Superior temporal gyrus (tissue), 1 donor: ENCODE results near the gene P2RX1.

Experiments
- DNase-seq: peaks from one replicate; pipeline ENCODE4 v3.0.0-alpha.2; 2016; ENCODE audit errors: extremely low spot score

Gene P2RX1

GRCh38 chr17:3887804-3888203 lies 28.5 kb downstream of the P2RX1 start:
- no peak for DNase-seq

DNA sequence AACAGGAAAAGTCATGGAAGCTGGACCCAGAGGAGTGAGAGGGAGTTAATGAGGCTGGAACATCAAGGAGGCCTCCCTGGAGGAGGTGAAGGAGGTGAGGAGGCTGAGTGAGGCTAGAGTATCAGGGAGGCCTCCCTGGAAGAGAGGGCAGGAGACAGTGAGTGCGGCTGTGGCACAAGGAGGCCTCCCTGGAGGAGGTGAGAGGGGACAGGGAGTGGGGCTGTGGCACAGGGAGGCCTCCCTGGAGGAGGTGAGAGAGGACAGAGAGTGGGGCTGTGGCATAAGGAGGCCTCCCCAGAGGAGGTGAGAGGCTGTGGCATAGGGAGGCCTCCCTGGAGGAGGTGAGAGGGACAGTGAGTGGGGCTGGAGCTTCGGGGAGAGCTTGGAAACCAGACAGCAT lies 28.9 kb downstream of the P2RX1 start:
- DNase-seq, result no peak

GRCh38 chr17:3886776-3887175 lies 29.5 kb downstream of the P2RX1 start:
- DNase-seq, result no peak

DNA sequence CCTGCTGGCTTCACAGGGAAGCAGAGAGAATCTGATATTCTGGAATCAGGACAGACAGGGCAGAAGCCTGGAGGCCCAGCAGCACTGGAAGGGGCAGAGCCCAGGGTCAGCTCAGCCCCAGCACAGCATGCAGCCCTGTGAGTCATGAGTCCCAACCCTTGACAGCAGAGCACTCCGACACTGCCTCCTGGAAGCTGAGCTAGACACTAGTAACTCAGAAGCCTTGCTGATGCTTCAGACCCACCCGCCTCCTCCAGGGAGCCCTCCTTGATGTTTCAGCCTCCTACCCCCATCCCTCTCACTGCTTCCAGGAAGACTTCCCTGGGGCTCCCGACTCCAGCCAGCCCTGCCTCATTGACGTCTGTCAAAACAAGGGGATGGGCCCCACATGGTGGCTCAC lies 30.3 kb downstream of the P2RX1 start:
- no peak for DNase-seq

- DNase-seq, result no peak
Measured at GRCh38 chr17:3885271-3885670, 31.0 kb downstream of the P2RX1 start.

DNA sequence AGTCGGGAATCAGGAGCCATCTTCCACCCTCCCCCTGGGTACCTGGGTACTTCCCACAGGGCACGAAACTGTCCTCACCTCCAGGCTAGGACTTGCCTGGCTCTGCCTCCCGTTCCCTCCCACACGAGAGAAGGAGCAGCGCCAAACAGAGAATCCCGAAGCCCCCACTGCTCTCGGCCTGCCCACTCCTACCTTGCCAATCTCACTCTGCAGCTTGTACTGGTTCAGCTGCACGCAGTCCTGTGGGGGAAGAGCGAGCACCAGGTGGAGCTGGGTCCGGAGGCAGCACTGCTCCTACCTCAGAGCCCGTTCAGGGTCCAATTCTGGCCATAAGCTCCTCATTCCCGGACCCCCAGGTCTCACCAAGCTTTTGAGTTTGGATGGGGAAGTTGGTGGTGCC lies 32.1 kb downstream of the P2RX1 start:
- DNase-seq, result no peak

DNA sequence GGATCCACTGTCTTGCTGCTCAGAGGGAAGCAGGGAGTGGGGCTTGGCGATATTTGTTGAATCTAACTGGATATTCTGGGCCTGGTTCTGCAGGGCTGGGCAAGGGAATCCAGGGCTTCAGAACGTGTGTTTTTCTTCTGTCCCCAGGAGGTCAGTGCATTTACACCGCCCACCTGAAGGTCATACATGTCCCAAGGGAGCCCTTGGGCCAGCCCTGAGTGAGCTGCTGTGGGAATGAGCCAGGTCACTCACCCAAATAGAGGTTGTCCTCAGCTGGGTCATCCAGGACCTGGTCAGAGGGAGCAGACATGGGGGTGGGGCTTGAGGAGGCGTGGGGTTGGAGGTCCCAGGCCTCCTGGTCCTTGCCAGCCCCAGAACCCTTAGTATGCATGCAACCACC lies 34.0 kb downstream of the P2RX1 start:
- DNase-seq, result no peak

GRCh38 chr17:3880983-3881382 lies 35.3 kb downstream of the P2RX1 start:
- no peak for DNase-seq

DNA sequence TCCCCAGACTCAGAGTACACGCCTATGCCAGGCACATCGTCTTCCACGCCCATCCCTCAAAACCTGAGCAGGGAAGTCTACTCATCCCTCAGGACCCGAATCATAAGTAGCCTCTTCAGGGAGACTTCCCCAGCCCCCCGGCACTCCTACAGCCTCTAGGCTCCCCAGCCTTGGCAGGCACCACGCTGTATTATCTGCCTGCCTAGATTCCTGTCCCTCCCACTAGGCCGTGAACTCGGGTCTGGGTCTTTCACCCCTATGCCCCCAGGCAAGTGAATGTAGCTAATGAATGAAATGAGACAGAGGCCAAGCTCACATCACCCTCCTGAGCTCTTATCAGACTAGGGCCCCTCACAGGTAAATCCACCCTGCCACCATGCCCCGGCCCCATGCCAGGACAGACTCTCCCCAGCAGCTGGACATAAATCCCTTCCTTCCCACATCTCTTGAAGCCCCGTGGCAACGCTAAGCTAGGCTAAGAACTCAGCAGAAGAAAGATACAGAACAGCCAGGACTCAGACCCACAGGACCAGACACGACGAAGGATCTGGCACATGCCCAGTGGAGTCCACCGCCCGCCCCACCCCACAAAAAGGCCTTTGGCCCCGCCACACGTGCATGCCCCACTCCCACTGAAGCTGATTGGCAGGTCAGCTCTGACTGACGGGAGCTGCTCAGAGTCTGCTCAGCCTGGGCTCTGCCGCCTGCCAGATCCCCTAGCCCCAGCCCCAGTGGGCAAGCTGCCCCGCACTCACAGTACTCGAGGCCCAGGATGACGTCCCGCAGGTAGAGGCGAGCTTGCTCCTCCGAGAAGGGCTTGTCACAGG lies 36.5 kb downstream of the P2RX1 start:
- DNase-seq, result no peak

DNA sequence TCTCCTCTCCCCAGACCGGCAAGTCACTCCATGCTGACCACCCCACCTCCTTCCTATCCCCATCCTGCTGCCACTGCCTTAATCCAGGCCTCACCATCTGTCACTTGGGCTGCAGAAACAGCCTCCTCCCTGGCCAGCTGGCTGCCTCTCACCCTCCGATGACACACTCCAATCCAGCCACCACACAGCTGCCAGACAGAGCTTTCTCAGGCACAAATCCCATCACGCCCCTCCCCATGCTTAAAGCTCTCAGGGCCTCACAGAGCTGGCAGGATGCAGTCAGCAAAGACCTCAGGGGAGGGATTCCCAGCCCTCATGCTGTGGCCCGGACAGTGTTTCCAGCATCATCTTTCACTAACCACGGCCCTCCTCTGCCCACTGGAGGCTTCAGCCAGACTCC lies 37.1 kb downstream of the P2RX1 start:
- DNase-seq, result no peak

- no peak for DNase-seq
Measured at GRCh38 chr17:3877220-3877619, 39.0 kb downstream of the P2RX1 start.

GRCh38 chr17:3875317-3875716 lies 40.9 kb downstream of the P2RX1 start:
- no peak for DNase-seq

DNA sequence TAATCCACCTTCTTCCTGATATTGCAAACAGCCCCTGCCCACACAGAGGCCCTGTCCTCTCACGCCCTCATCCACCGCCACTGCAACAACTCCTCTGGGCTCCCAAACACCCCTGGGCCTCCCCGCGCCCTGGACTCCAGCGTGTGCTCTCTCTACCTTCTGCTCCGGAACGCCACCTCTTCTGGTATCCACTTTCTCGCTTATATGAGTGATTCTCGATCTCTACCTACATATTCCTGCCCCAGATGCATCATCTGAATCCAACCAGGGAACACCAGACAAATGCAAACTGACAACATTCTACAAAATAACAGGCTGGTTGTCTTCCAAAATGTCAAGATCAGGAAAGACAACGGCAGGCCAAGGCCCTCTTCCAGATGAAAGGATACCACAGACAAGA lies 42.4 kb downstream of the P2RX1 start:
- no peak for DNase-seq

DNA sequence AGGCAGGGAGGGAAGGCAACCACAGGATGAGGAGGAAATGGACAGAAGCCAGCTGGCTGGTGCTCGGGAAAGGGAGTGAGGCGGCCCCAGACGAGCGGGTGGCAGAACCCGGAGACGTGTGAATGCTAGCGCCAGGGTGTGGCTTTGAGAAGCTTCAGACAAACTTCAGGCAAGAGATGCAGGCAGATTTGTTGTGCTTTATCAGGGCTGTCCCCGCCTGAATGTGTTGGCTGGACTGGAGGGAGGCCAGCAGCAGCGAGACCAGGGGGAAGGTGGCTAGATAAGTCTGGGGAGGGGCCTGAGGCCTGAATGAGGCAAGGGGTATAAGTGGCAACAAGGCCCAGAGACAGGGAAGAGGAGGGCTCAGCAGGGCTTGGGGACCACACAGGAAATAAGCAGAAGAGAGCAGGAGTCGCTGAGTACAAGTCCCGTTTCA lies 45.4 kb downstream of the P2RX1 start:
- no peak for DNase-seq

GRCh38 chr17:3867606-3868005 lies 48.7 kb downstream of the P2RX1 start:
- no peak for DNase-seq

DNA sequence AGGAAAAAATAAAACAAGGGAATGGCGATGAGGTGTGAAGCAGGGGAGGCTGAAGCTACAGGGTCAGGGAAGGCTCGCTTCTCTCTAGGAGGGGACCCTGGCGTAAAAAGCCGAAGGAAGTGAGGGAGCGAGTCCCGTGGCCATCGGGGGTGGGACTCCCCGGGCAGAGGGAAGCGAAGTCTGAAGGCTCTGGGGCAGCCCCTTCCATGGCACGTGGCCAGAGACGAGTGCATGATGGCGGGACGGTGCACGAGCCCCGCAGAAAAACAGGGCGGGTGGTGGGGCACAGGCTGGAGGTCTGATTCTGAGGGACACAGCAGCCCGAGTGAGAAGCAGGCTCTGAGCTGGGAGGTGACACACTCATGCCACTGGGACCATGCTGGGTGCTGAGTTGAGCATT lies 49.2 kb downstream of the P2RX1 start:
- no peak for DNase-seq

GRCh38 chr17:3866276-3866675 lies 50.0 kb downstream of the P2RX1 start:
- DNase-seq, result peak; percentile 47

GRCh38 chr17:3865176-3865575 lies 51.1 kb downstream of the P2RX1 start:
- no peak for DNase-seq

GRCh38 chr17:3864534-3864933 lies 51.7 kb downstream of the P2RX1 start:
- no peak for DNase-seq

DNA sequence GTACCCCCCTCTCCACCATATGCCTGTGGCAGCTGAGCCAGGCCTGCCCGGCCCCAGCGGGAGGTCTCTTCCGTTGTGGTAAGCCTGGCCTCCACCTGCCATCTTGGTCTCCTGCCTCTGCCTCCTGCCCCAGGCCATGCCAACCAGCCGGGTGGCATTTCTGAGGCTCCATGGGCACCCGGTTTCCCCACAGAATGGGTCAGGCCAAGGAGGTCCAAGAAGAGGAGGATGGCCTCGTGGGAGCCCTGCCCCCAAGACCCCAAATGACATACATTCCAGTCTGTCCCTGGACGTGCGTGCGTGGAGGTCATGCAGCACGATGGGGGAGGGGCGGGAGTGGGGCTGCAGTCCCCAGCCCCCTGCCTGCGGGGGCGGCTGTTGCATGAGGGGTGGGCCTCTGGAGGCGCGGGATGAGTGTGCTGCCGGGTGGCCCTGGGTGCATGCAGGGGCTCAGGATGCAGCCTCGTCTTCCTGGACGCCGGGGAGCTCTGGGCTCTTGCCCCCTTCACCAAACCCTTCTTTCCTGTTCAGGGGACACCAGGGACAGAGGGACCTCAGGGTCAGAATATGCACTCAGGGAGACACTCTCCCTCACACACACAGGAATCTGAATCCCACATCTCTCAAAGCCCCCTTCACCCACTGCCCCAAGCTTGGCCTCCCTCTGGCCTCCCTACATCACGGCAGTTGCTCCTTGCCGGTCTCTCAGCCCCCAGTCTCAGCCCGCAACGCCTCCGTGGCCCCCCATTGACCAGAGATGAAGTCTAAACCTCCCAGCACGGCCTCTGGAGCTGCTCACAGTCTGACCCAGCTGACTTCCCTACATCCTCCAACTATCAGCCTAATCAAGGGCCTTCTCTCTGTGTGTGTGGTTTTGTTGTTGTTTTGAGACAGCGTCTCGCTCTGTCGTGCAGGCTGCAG lies 54.2 kb downstream of the P2RX1 start:
- no peak for DNase-seq

DNA sequence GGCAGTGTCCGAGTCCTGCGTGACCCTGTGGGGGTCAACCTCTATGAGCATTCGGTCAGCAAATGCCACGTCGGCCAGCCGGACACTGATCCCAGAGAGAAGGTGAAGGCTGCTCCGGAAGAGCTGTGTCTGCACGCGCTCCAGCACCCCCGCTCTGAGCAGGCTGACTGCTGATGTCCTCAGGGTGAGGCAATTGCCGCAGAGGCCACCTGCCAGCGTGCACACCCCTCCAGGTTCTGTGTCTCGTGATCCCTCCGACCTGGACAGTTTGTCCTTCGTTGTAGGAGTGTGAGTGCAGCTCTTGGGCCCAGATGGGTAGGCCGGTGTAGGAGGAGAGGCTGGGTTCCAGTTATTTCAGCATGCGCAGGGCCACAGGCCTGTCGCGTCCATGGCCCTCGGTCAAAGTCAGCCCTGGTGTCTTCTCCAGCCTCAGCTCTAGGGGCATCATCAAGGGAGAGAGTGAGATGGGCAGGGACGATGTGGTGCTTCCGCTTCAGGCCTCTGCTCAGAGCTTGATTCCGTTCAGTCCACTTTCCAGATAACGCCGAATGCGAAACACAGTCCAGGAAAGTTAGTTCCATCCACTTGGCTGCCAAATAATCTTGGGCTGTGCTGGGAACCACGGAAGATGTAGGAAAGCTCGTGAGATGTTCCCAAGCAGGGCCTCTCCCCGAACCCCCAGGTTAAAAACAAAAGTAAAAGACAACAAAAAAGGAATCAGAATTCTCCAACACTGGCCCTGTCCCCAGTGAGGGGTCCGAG lies 55.1 kb downstream of the P2RX1 start:
- DNase-seq, result no peak

- DNase-seq, result no peak
Measured at GRCh38 chr17:3859940-3860339, 56.3 kb downstream of the P2RX1 start.
